Kidney (tissue), 14 donors: ENCODE measurements around the gene FKBP11. TPM values are rescaled to one million over a fixed set of nuclear protein-coding genes. Genes with fewer than 3 reads are reported as not detected.

Experiments
- DNase-seq, 5 donors: peaks; one replicate each; pipeline ENCODE4 v3.0.0-alpha.2; 2013 to 2020
- FAIRE-seq: peaks from 2 replicates; lab custom pipeline; 2012; peaks lifted over from hg19 to GRCh38; lab: Jason Lieb, UNC
- H3K27ac ChIP-seq, 2 donors: one replicate each; pipeline ENCODE4 v1.7.0; 2013; ENCODE audit warnings: low read depth in 2 of 2, low read length in 2 of 2, inconsistent platforms in 1 of 2
- H3K27me3 ChIP-seq: one replicate; pipeline ENCODE4 v1.7.1; 2013; ENCODE audit warnings: low read length, inconsistent platforms; ENCODE audit not compliant: control insufficient read depth, insufficient read depth
- H3K36me3 ChIP-seq, 3 donors: one replicate each; pipeline versions ENCODE4 v1.7.0 to v1.7.1; 2013; ENCODE audit warnings: low read length in 3 of 3, control low read depth in 1 of 3, inconsistent platforms in 1 of 3; ENCODE audit not compliant: insufficient read depth in 3 of 3, control insufficient read depth in 2 of 3
- H3K4me1 ChIP-seq, 3 donors: one replicate each; pipeline versions ENCODE4 v1.7.0 to v1.7.1; 2013; ENCODE audit warnings: low read length in 3 of 3, inconsistent platforms in 1 of 3, low read depth in 1 of 3; ENCODE audit not compliant: control insufficient read depth in 2 of 3, insufficient read depth in 2 of 3
- H3K4me3 ChIP-seq, 3 donors: one replicate each; pipeline versions ENCODE4 v1.7.0 to v1.8.1; 2013; ENCODE audit warnings: low read length in 3 of 3, control low read depth in 1 of 3, inconsistent platforms in 1 of 3
- H3K9ac ChIP-seq, 3 donors: one replicate each; pipeline versions ENCODE4 v1.7.0 to v1.7.1; 2013; ENCODE audit warnings: low read length in 3 of 3, control low read depth in 1 of 3, inconsistent platforms in 1 of 3
- H3K9me3 ChIP-seq, 3 donors: one replicate each; pipeline versions ENCODE4 v1.7.0 to v1.7.1; 2013; ENCODE audit warnings: low read length in 3 of 3, control low read depth in 1 of 3, inconsistent platforms in 1 of 3; ENCODE audit not compliant: control insufficient read depth in 2 of 3, insufficient read depth in 1 of 3
- intact Hi-C: fragments of 100-400 bp; cut with DNase I; formaldehyde crosslinking; loops from one replicate; pipeline ENCODE4 v1.11.1; 2022
- polyA plus RNA-seq: library from polyadenylated mRNA; stranded (reverse); fragments of 350-450 nt; fragmentation: Illumina TruSeq; extraction: RNeasy Lipid Tissue Mini Kit (QIAGEN cat#74804); gene quantifications from one replicate; pipeline ENCODE4 v1.2.3, GENCODE V29; 2014; ENCODE audit warnings: low read depth, low replicate concordance; ENCODE audit not compliant: insufficient read depth
- total RNA-seq: library from RNA; stranded (reverse); fragmentation: NEBNext Ultra II Directional; extraction: Animal tissue kit (Norgen Biotek cat#: 25700); gene quantifications from one replicate; pipeline ENCODE4 v1.2.1, GENCODE V29; 2021
- TF ChIP-seq, protein P1 (sequence below): IDR thresholded peaks from 3 replicates; pipeline ENCODE4 v1.5.1; 2012; ENCODE audit warnings: mild to moderate bottlenecking, moderate library complexity, borderline replicate concordance; ENCODE audit not compliant: insufficient read depth; ENCODE audit errors: extremely low read depth
- donor health status: control.
- donor health status: control.
- donor health status: control.
- donor health status: control.
- donor health status: control.
- donor health status: DM: yes; HTN: yes; CAD: no.
- donor health status: Normal renal cell carcinoma (clear cell type).

Gene FKBP11
- total and polyA plus RNA-seq, 2 donors from 2014 or later = 20.1 to 35.3 TPM

DNA sequence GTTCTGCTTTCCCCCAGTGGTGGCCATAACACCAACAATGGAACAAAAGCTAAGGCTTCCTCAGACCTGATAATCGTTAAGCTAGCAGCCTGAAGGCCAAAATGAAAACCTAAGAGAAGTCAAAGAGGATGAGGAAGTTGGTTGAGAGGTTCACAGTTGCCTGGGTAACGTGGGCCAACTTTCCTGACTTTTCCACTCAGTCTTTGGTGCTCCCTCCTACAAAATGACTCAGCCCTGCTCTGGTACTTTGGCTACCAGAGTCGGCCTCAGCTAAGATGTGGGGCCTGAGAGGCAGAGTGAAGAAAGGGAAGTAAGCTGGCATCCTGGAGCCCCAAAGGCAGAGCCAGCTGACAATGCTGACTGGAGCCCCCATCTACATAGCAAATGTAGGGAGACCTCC is 14.9 kb upstream of the FKBP11 start:
- H3K9me3 ChIP-seq = no peaks in the 10 kb centered on the region
- intact Hi-C loops = no loop called here
- TF ChIP-seq, protein P1, sequence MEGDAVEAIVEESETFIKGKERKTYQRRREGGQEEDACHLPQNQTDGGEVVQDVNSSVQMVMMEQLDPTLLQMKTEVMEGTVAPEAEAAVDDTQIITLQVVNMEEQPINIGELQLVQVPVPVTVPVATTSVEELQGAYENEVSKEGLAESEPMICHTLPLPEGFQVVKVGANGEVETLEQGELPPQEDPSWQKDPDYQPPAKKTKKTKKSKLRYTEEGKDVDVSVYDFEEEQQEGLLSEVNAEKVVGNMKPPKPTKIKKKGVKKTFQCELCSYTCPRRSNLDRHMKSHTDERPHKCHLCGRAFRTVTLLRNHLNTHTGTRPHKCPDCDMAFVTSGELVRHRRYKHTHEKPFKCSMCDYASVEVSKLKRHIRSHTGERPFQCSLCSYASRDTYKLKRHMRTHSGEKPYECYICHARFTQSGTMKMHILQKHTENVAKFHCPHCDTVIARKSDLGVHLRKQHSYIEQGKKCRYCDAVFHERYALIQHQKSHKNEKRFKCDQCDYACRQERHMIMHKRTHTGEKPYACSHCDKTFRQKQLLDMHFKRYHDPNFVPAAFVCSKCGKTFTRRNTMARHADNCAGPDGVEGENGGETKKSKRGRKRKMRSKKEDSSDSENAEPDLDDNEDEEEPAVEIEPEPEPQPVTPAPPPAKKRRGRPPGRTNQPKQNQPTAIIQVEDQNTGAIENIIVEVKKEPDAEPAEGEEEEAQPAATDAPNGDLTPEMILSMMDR = no peak
- H3K4me3 ChIP-seq = no peak overlapping the region
- H3K36me3 ChIP-seq = peaks cover 4 to 32% (median 31%) of the 10 kb centered on the region in 3 donors
- H3K4me1 ChIP-seq = no peaks in the 10 kb centered on the region
- H3K27ac ChIP-seq = no peak overlapping the region
- DNase-seq (no peak), FAIRE-seq (no peak)
- H3K9ac ChIP-seq = no peak overlapping the region
- H3K27me3 ChIP-seq = no peaks in the 10 kb centered on the region

DNA sequence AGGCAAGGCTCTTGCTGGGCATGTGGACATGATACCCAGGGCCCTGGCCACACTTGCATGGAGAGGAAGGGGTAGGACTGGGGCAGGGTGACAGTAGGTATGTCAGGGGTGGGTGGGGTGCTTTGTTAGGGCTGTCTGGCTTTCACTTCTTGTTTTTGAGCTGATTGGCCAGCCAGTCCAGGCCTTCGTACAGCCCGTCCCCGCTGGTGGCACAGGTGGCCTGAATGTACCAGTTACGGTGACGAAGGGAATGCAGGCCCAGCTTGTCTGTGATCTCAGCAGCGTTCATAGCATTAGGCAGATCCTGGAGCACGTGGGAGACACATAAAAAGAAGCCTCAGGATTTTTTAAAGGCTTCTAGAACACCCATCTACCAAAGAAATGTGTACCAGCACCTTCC is 13.5 kb upstream of the FKBP11 start:
- no peaks in the 10 kb centered on the region for H3K27me3 ChIP-seq
- TF ChIP-seq, protein P1 = no peak
- peaks cover 4 to 35% (median 31%) of the 10 kb centered on the region in 3 donors for H3K36me3 ChIP-seq
- no peak overlapping the region for H3K4me3 ChIP-seq
- FAIRE-seq (no peak), DNase-seq (no peak)
- no peaks in the 10 kb centered on the region for H3K4me1 ChIP-seq
- no peak overlapping the region for H3K9ac ChIP-seq
- no peaks in the 10 kb centered on the region for H3K9me3 ChIP-seq
- intact Hi-C loops = no loop called here
- H3K27ac ChIP-seq = no peak overlapping the region

DNA sequence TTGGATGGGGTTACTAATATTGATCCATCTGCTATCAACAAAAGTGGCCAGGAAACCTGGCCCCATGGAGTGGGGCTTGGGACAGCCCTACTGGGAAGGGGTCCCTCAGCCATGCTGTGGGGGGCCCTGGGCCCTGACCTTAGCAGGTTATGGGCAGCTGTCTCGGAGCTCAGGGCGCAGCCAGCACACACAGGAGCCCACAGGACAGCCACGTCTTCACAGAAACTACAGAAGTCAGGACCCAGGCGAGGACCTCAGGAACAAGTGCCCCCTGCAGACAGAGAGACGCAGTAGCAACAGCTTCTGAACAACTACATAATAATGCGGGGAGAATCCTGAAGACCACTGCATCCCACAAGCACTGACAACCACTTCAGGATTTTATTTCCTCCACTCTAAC is 11.9 kb upstream of the FKBP11 start:
- intact Hi-C loops = no loop called here
- Histone ChIP-seq H3K36me3 (peaks cover 4 to 48% (median 40%) of the 10 kb centered on the region in 3 donors), H3K4me1 (no peaks in the 10 kb centered on the region), H3K4me3 (no peak overlapping the region), H3K9me3 (no peaks in the 10 kb centered on the region), H3K9ac (no peak overlapping the region), H3K27ac (no peak overlapping the region), H3K27me3 (no peaks in the 10 kb centered on the region)
- TF ChIP-seq, protein P1 = no peak
- DNase-seq (no peak), FAIRE-seq (no peak)
